Progenitor cell of endocrine pancreas (in vitro differentiated cells): ENCODE measurements around the gene GALR3. TPM values are rescaled to one million over a fixed set of nuclear protein-coding genes. Genes with fewer than 3 reads are reported as not detected.

Source experiments
- DNase-seq: peaks from one replicate; pipeline ENCODE4 v3.0.0; 2021; ENCODE audit warnings: low spot score; ENCODE audit not compliant: unreplicated experiment
- H3K27ac Mint-ChIP-seq: 2 replicates; pipeline ENCODE4 v1.8.0; 2021; ENCODE audit warnings: mild to moderate bottlenecking, moderate library complexity, mixed read lengths
- H3K27me3 Mint-ChIP-seq: 2 replicates; pipeline ENCODE4 v1.8.0; 2021; ENCODE audit warnings: mixed read lengths
- H3K36me3 Mint-ChIP-seq: 2 replicates; pipeline ENCODE4 v1.8.0; 2022; ENCODE audit warnings: mixed read lengths; ENCODE audit not compliant: insufficient read depth
- H3K4me1 Mint-ChIP-seq: 2 replicates; pipeline ENCODE4 v1.8.0; 2021; ENCODE audit warnings: low read depth, mixed read lengths
- H3K4me3 Mint-ChIP-seq: 2 replicates; pipeline ENCODE4 v1.8.0; 2021; ENCODE audit warnings: low read depth, mild to moderate bottlenecking, moderate library complexity, mixed read lengths
- H3K9me3 Mint-ChIP-seq: 2 replicates; pipeline ENCODE4 v1.8.0; 2021; ENCODE audit warnings: low read depth, mixed read lengths
- microRNA-seq: library from miRNA; unstranded; fragments of <30 nt; microRNA quantifications from one replicate; pipeline ENCODE4 v1.1.0, GENCODE V29; 2020; ENCODE audit warnings: borderline number of aligned reads; ENCODE audit not compliant: unreplicated experiment
- total RNA-seq: library from RNA; stranded (reverse); gene quantifications from 2 replicates; pipeline ENCODE4 v1.2.1, GENCODE V29; 2021
- TF ChIP-seq, protein P1 (sequence below): fragments of 200-600 bp; sonication (generic); IDR thresholded peaks from one replicate; pipeline ENCODE4 v1.5.0; 2021; ENCODE audit warnings: antibody characterized with exemption, mild to moderate bottlenecking; ENCODE audit not compliant: unreplicated experiment

Gene GALR3
- total RNA-seq, 1 donor from 2014 or later: 0.41 TPM

DNA sequence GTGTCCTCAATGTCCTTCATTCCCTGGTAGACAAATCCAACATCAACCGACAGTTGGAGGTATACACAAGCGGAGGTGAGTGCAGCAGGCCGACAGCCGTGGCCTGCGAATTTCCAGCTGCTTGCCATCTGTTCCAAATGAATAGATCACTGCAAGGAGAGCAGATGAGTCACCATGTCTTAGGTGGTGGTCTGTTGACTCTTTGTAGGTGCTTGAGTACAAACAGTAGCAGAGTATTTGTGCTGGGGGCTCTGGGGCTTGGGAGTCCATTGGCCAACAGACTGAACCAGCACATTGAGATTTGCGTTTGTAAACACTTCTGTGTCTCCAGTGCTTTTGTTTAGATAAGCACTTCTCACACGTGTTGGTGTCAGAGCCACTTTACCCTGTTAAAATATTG is 47.1 kb downstream of the GALR3 start:
- Mint-ChIP-seq H3K4me3 (no peak overlapping the region), H3K9me3 (no peaks in the 10 kb centered on the region)

More for the DNA sequence above, 47.1 kb downstream of the GALR3 start:
- H3K4me1 Mint-ChIP-seq: no peaks in the 10 kb centered on the region
- peaks cover 23% of the 10 kb centered on the region for H3K36me3 Mint-ChIP-seq
- no peaks in the 10 kb centered on the region for H3K27me3 Mint-ChIP-seq
- no peak overlapping the region for H3K27ac Mint-ChIP-seq
- DNase-seq: no peak
- TF ChIP-seq, protein P1, sequence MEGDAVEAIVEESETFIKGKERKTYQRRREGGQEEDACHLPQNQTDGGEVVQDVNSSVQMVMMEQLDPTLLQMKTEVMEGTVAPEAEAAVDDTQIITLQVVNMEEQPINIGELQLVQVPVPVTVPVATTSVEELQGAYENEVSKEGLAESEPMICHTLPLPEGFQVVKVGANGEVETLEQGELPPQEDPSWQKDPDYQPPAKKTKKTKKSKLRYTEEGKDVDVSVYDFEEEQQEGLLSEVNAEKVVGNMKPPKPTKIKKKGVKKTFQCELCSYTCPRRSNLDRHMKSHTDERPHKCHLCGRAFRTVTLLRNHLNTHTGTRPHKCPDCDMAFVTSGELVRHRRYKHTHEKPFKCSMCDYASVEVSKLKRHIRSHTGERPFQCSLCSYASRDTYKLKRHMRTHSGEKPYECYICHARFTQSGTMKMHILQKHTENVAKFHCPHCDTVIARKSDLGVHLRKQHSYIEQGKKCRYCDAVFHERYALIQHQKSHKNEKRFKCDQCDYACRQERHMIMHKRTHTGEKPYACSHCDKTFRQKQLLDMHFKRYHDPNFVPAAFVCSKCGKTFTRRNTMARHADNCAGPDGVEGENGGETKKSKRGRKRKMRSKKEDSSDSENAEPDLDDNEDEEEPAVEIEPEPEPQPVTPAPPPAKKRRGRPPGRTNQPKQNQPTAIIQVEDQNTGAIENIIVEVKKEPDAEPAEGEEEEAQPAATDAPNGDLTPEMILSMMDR: no peak

Small RNA genes within 50 kb of the gene (microRNA-seq; reads per million reads assigned to microRNA genes)
- gene MIR659: 2.4 reads per million

Other genes starting within 250 kb of the GALR3 start
- gene LGALS2, start 243.3 kb upstream of the GALR3 start, total RNA-seq: 2.7 and 4.3 TPM in 2 replicates
- gene GGA1, start 214.5 kb upstream of the GALR3 start, total RNA-seq: 121 and 132 TPM in 2 replicates
- 25.4 and 27.4 TPM in 2 replicates for gene SH3BP1, start 183.7 kb upstream of the GALR3 start, total RNA-seq
- gene PDXP, start 164.7 kb upstream of the GALR3 start, total RNA-seq: 16.8 and 17.7 TPM in 2 replicates
- 0.81 TPM in 1 of 2 replicates, not detected in the other for gene LGALS1, start 147.7 kb upstream of the GALR3 start, total RNA-seq
- gene NOL12, start 137.0 kb upstream of the GALR3 start, total RNA-seq: 16.4 and 17.1 TPM in 2 replicates
- gene TRIOBP, start 126.3 kb upstream of the GALR3 start, total RNA-seq: 73.0 and 78.7 TPM in 2 replicates
- gene GCAT, start 15.4 kb upstream of the GALR3 start, total RNA-seq: 20.2 and 28.1 TPM in 2 replicates
- 23.7 and 24.2 TPM in 2 replicates for gene ANKRD54, start 21.0 kb downstream of the GALR3 start, total RNA-seq
- gene EIF3L, start 26.0 kb downstream of the GALR3 start, total RNA-seq: 725 and 736 TPM in 2 replicates
- 42.8 and 43.2 TPM in 2 replicates for gene MICALL1, start 82.9 kb downstream of the GALR3 start, total RNA-seq
- 0.89 and 0.93 TPM in 2 replicates for gene C22orf23, start 130.2 kb downstream of the GALR3 start, total RNA-seq
- 80.0 and 83.1 TPM in 2 replicates for gene POLR2F, start 130.3 kb downstream of the GALR3 start, total RNA-seq
- gene SOX10, start 161.2 kb downstream of the GALR3 start, total RNA-seq: 0.95 and 1.3 TPM in 2 replicates
- 64.2 and 67.3 TPM in 2 replicates for gene PICK1, start 234.0 kb downstream of the GALR3 start, total RNA-seq